H1 (cell line): ENCODE data around the gene ZNF587B.

Source experiments
- POLR2A ChIP-seq, 2 experiments: IDR thresholded peaks; 1 replicate in 1 of 2; 2 replicates in 1 of 2; pipeline ENCODE4 v1.6.1; 2011; ENCODE audit warnings: low read depth in 2 of 2, low read length in 2 of 2, mild to moderate bottlenecking in 2 of 2; ENCODE audit errors: control extremely low read depth in 1 of 2
- SP1 ChIP-seq: IDR thresholded peaks from 2 replicates; pipeline ENCODE4 v1.6.1; 2011; ENCODE audit warnings: low read depth, low read length

DNA sequence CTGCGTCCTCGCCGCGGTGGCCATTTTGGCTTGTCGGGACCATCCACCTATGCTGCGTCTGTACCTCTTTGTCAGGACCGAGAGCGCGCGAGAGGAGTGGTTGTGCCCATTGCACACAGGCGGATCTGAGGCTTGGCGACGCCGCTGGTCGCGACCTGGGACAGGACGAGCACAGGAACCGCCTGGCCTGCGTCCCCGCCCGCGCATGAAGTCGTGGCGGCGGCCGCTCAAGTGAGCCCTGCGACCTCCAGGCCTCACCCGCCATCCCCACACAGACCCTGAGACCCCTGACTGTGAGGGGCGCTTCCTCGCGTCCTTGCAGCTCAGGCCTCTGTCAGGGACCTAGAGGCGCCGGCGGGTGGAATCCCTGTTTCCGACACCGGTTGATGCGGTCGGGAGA is 43.8 kb upstream of the ZNF587B start:
- TF ChIP-seq SP1 (no peak), POLR2A (IDR thresholded peaks at IDR 0.05; ENCODE audit: control extremely low read depth in 1 of 2, low read depth in 2 of 2, low read length in 2 of 2) (no peak)
